ENCODE results near the gene SCGB1D4.

SCGB1D4 gene

GRCh38 chr11:62324731-62325556 is 26.1 kb upstream of the SCGB1D4 start:
- Histone ChIP-seq H3K27me3 (ENCODE audit: insufficient read depth, low read depth, severe bottlenecking) (no peaks in the 10 kb centered on the region), H3K4me3 (ENCODE audit: low read depth, low read length) (no peak overlapping the region), H3K9me3 (ENCODE audit: severe bottlenecking) (no peaks in the 10 kb centered on the region), H3K36me3 (no peaks in the 10 kb centered on the region), H3K27ac (no peak overlapping the region)
- DNase-seq = peak; percentile 69
- TF ChIP-seq, protein P1, sequence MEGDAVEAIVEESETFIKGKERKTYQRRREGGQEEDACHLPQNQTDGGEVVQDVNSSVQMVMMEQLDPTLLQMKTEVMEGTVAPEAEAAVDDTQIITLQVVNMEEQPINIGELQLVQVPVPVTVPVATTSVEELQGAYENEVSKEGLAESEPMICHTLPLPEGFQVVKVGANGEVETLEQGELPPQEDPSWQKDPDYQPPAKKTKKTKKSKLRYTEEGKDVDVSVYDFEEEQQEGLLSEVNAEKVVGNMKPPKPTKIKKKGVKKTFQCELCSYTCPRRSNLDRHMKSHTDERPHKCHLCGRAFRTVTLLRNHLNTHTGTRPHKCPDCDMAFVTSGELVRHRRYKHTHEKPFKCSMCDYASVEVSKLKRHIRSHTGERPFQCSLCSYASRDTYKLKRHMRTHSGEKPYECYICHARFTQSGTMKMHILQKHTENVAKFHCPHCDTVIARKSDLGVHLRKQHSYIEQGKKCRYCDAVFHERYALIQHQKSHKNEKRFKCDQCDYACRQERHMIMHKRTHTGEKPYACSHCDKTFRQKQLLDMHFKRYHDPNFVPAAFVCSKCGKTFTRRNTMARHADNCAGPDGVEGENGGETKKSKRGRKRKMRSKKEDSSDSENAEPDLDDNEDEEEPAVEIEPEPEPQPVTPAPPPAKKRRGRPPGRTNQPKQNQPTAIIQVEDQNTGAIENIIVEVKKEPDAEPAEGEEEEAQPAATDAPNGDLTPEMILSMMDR (IDR thresholded peaks at IDR 0.05; ENCODE audit: low read depth, low read length) = peak; percentile 95

DNA sequence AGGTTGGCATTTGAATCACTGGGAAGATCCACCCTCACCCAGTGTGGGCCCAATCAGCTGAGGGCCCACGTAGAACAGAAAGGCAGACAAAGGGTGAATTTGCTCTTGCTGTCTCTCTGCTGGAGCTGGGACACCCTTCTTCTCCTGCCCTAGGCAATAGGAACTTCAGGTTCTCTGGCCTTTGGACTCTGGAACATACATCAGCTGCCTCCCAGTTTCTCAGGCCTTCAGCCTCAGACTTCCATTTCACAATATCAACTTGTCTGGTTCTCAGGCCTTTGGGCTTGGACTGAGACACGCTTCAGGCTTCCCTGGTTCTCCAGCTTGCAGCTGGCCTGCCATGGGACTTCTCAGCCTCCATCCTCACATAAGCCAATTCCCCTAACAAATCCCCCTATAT is 23.6 kb upstream of the SCGB1D4 start:
- Histone ChIP-seq H3K4me3 (ENCODE audit: low read depth, low read length) (no peak overlapping the region), H3K36me3 (no peaks in the 10 kb centered on the region), H3K9me3 (ENCODE audit: severe bottlenecking) (no peaks in the 10 kb centered on the region), H3K27me3 (ENCODE audit: insufficient read depth, low read depth, severe bottlenecking) (no peaks in the 10 kb centered on the region), H3K27ac (no peak overlapping the region)
- DNase-seq = no peak
- TF ChIP-seq, protein P1 (IDR thresholded peaks at IDR 0.05; ENCODE audit: low read depth, low read length) = no peak

DNA sequence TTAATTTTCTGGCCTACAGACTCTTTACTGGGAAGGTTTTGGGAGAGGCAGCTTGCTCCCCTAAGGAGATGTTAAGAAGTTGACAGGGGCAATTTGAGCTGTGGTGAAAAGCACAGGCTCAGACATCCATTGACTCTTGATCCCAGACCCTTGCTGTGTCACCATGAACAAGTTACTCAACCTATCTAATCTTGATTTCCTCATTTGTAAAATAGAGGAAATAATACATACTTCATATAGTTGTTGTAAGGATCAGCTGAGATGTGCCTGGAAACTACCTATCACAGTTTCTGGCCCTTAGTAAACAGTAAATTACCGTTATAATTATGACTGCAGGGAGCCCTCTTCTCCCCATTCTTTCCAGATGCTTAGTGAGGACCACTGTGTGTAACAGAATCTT is 16.6 kb upstream of the SCGB1D4 start:
- no peak for DNase-seq
- Histone ChIP-seq H3K27me3 (ENCODE audit: insufficient read depth, low read depth, severe bottlenecking) (no peaks in the 10 kb centered on the region), H3K36me3 (no peaks in the 10 kb centered on the region), H3K9me3 (ENCODE audit: severe bottlenecking) (no peaks in the 10 kb centered on the region), H3K4me3 (ENCODE audit: low read depth, low read length) (no peak overlapping the region), H3K27ac (no peak overlapping the region)
- TF ChIP-seq, protein P1 (IDR thresholded peaks at IDR 0.05; ENCODE audit: low read depth, low read length) = no peak

GRCh38 chr11:62309991-62310390 is 11.1 kb upstream of the SCGB1D4 start:
- H3K9me3 ChIP-seq (ENCODE audit: severe bottlenecking) = no peaks in the 10 kb centered on the region
- H3K27me3 ChIP-seq (ENCODE audit: insufficient read depth, low read depth, severe bottlenecking) = no peaks in the 10 kb centered on the region
- no peak overlapping the region for H3K4me3 ChIP-seq (ENCODE audit: low read depth, low read length)
- no peaks in the 10 kb centered on the region for H3K36me3 ChIP-seq
- no peak for DNase-seq
- TF ChIP-seq, protein P1 (IDR thresholded peaks at IDR 0.05; ENCODE audit: low read depth, low read length) = no peak
- no peak overlapping the region for H3K27ac ChIP-seq

DNA sequence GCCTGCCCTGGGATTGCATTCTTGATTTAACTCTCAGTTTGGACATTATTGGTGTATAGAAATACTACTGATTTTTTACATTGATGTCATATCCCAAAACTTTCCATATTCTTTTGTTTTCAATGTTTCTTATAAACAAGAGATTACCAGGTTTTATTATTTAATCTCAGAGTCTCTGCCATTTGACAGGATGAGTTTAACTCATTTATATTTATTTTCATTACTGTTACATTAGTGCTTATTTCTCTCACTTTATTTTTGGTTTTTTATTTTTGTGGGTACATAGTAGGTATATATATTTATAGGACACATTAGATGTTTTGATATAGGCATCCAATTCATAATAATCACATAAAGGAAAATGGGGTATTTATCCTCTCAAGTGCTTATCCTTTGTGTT is 9.1 kb upstream of the SCGB1D4 start:
- DNase-seq = no peak
- Histone ChIP-seq H3K4me3 (ENCODE audit: low read depth, low read length) (no peak overlapping the region), H3K9me3 (ENCODE audit: severe bottlenecking) (no peaks in the 10 kb centered on the region), H3K27me3 (ENCODE audit: insufficient read depth, low read depth, severe bottlenecking) (no peaks in the 10 kb centered on the region), H3K36me3 (no peaks in the 10 kb centered on the region), H3K27ac (no peak overlapping the region)
- TF ChIP-seq, protein P1 (IDR thresholded peaks at IDR 0.05; ENCODE audit: low read depth, low read length) = no peak

DNA sequence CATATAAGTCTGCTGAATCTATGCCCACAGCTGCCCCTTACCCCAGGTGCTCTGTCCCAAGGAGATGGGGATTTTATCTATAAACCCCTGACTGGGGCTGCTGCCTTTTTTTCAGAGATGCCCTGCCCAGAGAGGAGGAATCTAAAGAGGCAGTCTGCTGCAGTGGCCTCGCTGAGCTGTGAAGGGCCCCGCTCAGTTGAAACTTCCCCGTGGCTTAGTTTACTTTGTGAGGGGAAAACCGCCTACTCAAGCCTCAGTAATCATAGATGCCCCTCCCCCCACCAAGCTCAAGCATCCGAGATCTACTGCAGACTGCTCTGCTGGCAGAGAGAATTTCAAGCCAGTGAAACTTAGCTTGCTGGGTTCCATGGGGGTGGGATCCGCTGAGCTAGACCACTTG is 7.4 kb upstream of the SCGB1D4 start:
- H3K36me3 ChIP-seq = no peaks in the 10 kb centered on the region
- H3K27ac ChIP-seq = no peak overlapping the region
- H3K9me3 ChIP-seq (ENCODE audit: severe bottlenecking) = no peaks in the 10 kb centered on the region
- no peak for DNase-seq
- no peak overlapping the region for H3K4me3 ChIP-seq (ENCODE audit: low read depth, low read length)
- TF ChIP-seq, protein P1 (IDR thresholded peaks at IDR 0.05; ENCODE audit: low read depth, low read length) = no peak
- no peaks in the 10 kb centered on the region for H3K27me3 ChIP-seq (ENCODE audit: insufficient read depth, low read depth, severe bottlenecking)
